22Rv1 (cell line): ENCODE measurements around the gene KCNQ5.

Experiments used
- CTCF ChIP-seq: fragments of 450-650 bp; IDR thresholded peaks from 2 replicates; pipeline ENCODE4 v1.5.1; 2017; ENCODE audit warnings: mild to moderate bottlenecking
- ZFX ChIP-seq: fragments of 450-650 bp; IDR thresholded peaks from 2 replicates; pipeline ENCODE4 v1.6.1; 2017; ENCODE audit warnings: antibody characterized with exemption, borderline replicate concordance

DNA sequence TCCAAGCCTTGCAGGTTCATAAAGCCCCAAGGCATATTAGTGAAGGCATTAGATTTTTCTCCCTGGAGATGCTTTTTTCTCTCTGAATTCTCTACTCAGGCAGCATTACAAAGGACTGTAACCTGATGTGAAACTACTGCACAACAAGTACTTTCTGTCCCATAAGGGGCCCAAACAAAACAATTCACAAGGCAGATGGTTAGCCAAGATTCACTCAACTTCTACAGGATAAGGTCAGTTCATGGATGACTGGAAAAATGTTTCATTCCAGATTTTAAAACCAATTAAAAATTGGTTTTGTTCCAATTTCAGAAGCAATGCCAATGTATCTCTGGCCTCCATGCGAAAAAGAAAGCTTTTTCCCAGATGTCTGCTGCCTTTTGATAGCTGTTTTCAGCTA lies 421.6 kb downstream of the KCNQ5 start:
- TF ChIP-seq CTCF (no peak), ZFX (no peak)
